ENCODE data around the gene RBKS.
A peak's percentile ranks its signal among the peaks of the same experiment; 100 is the strongest.

Gene RBKS

GRCh38 chr2:27829791-27830190 lies 60.4 kb downstream of the RBKS start:
- DNase-seq, result no peak

DNA sequence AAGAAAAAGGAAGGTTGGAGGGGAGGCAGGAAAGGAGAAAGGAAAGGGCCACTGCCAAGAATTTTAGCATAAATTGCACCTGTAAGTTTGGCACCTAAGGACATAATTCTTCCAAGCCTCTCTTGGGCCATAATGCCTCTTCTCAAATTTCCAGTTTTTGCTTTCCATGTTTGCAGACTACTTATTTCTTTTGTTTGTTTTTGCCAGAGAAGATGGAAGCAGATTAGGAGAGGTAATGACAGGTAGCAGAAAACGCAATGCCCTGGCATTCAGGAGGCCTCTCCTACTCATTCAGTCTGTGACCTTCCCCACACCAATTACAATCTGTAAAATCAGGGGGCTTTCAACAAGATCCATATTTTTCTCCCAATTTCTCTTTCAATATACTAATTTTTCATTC lies 61.9 kb downstream of the RBKS start:
- DNase-seq, result no peak

DNA sequence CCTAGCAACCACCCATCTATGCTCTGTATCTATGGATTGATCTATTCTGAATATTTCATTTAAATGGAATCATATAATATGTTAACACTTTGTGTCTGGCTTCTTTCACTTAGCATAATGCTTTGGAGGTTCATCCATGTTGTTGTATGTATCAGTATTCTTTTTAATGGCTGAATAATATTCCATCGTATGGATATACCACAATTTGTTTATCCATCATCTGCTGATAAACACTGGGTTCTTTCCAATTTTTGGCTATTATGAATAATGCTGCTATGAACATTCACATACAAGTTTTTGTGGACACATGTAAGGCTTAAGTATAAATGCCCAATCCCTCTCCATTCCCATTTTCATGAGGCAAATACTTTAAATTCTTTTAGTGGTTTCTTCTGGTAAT lies 65.8 kb downstream of the RBKS start:
- DNase-seq, result no peak

DNA sequence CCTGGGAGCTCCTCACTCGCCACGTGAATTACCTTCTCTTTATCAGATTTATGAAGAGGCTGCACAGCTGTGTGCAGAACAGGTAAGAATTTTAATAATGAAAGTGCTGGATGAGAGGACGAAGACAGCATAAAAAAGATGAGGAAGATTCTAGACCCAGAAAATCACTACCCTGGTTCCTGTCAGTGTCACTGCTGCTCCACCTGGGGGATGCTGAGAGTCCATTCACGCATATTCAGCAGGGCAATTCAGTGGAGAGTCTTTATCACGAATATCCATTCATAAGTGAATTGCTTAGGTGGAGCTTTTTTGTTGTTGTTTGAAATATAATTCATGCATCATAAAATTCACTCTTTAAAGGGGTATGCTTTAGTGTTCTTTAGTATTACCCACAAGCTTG lies 66.6 kb downstream of the RBKS start:
- DNase-seq, result no peak

DNA sequence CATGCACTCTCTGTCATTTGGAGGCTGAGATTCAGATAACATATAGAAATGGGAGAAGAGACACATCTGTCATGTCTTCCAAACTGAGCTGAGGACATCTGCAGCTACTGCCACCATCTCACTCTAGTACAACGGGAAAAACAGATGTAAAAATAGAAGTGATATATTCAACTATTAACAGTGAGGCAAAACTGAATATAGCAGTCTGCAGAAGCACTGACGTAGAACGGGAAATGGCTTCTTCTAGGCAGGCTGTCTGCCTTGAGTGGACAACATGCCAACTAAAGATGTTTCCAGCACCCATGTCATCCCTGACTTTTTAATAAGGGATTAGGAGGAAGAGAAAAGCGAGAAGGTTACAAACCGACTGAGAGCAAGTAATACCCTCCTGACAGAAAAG lies 67.1 kb downstream of the RBKS start:
- no peak for DNase-seq

- no peak for DNase-seq
Observed at GRCh38 chr2:27822049-27822448, 68.1 kb downstream of the RBKS start.

- no peak for DNase-seq
Observed at GRCh38 chr2:27815860-27816438, 74.2 kb downstream of the RBKS start.

GRCh38 chr2:27814758-27815157 lies 75.4 kb downstream of the RBKS start:
- no peak for DNase-seq

GRCh38 chr2:27811768-27812167 lies 78.4 kb downstream of the RBKS start:
- DNase-seq, result no peak

DNA sequence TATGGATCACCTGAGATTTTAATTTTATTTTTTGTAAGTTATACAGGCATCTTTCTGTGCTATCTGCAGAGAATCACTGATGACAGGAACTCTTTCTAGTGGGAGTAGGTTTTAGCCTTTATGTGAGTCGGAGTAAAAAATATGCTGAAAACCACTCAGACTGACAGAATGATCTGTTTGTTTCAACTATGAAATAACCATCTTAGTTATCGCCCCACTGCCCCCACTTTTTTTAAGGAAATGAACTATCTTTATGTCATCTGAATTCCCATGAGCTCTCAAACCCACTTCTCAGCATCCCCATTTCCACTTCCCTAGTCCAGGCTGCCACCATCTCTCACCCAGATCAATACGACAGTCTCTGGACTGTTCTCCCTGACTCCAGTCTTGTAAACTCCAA lies 79.7 kb downstream of the RBKS start:
- DNase-seq, result no peak

DNA sequence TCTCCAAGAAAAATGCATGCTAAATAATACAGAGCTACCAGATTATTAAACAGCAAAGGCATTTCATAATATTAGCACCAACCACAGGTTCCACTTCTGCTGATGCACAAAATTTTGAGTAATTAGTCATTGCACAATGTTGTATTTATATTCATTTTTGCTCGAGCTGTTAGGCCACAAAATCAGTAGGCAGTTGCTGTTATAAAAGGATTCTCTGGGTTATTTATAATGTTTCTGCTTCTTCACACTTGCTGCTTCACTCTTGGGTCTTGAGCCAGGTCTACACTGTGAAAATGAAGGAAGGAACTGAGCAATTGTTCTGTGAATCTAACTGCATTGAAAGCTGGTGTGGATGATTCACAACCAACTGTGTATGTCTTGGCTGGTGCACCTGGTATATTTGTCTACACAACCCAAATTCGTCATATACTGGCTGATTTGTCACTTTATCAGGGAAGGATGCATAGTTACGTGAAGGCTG lies 80.4 kb downstream of the RBKS start:
- no peak for DNase-seq

DNA sequence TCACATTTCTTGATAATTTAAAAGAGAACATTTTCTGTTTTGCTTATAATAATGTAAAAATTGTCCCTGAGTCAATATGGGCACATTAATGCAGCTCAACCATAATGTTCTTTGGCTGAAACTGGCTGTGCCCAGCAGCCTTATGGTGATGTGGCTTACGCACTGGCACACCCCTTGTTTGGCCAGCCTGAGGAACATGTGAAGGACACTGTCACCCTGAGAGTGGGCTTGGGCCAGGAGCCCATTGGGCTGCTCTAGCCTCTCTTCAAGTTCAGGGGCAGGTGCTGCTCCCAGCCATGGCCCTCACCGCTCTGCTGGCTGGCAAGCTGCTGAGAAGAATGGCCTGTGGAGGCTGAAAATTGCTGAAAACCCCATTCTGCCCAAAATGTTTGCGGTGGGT lies 81.2 kb downstream of the RBKS start:
- DNase-seq, result no peak

- no peak for DNase-seq
Observed at GRCh38 chr2:27808418-27808817, 81.8 kb downstream of the RBKS start.

- DNase-seq, result peak in 1 of 5 experiments; percentile 2
Observed at GRCh38 chr2:27807476-27807875, 82.7 kb downstream of the RBKS start.

DNA sequence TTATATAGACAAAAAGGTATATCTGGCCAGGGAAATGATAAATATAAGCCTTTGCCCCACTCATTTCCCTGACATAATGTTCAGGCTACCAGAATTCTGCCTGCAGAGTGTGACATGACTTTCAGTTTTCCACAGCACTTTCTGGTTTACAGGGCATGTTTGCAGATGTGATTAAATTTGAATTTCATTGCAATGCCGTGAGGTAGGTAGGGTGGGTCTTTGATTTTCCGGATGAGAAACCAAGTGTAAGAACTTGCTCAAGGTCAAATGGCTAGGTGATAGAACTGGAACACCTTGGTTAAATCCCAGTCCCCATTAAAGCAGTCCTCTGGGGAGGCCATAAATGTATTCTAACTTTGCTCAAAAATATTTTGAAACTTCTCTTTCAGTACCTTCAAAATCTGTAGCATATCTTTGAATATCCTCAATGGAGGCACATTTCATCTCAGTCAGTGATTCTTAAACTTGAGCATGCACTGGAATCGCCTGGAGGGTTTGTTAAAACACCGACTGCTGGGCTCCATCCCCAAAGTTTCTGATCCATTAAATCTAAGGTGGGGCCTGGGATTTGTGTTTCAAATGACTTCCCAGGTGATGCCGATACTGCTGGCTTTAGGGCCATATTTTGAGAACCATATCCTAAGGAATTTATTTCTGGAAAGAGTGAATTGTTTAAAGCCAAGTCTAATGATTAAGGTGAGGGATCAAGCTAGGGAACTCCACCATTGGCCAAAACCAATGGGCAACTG lies 83.7 kb downstream of the RBKS start:
- no peak for DNase-seq

GRCh38 chr2:27805180-27805579 lies 85.0 kb downstream of the RBKS start:
- DNase-seq, result no peak

- DNase-seq, result no peak
Observed at GRCh38 chr2:27804146-27804545, 86.0 kb downstream of the RBKS start.

DNA sequence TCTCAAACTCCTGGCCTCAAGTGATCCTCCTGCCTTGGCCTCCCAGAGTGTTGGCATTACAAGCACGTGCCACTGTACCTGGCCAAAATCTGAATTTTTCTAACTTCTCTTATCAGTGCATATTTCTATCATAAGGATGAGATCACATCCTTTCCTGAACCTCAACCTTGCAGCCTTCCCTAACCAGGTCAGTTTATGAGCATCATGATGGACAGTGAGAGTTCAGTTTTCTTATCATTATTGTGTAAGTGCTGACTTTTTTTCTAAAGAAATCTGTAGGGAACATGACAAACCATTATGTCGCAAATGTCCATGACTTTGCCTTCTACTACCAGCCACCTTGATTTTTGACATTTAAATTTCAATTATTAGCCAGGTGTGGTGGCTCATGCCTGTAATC lies 87.1 kb downstream of the RBKS start:
- DNase-seq, result no peak

DNA sequence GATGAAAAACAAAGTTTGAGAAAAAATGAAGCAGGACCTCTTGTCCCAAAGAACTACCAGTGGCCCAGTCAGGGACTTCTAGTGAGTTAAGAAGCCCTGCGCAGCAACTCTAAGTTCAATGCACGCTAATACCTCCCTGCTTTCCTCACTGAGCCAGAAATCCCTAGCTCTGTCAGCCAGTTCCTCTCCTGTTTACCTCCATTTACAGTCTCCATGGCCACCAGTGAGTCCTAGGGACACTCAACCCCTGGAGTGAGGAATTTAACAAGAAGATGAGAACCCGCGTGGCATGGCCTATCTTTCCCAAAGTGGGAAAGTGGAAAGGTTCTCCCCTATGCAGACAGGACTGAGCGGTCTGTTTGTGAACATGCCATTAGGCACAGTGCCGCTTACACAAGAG lies 87.6 kb downstream of the RBKS start:
- no peak for DNase-seq

- DNase-seq, result no peak
Observed at GRCh38 chr2:27800856-27801255, 89.3 kb downstream of the RBKS start.

DNA sequence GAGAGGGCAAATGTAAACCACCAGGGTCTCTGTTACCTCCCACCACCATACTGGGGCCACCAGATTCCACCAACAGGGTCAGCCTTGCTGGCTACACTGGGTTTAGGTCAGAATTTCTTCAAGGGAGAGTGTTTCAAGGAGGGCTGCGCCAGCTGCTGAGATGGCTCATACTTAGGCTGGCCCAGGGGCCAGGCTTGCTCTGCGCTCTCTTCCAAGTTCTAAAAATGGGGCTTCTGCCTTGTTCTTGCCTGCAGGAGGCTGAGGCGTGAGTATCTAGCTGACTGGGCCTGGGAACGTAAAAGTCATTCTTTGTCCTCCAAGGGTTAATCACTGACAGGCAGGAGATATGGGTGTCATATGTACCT lies 90.6 kb downstream of the RBKS start:
- DNase-seq, result no peak

DNA sequence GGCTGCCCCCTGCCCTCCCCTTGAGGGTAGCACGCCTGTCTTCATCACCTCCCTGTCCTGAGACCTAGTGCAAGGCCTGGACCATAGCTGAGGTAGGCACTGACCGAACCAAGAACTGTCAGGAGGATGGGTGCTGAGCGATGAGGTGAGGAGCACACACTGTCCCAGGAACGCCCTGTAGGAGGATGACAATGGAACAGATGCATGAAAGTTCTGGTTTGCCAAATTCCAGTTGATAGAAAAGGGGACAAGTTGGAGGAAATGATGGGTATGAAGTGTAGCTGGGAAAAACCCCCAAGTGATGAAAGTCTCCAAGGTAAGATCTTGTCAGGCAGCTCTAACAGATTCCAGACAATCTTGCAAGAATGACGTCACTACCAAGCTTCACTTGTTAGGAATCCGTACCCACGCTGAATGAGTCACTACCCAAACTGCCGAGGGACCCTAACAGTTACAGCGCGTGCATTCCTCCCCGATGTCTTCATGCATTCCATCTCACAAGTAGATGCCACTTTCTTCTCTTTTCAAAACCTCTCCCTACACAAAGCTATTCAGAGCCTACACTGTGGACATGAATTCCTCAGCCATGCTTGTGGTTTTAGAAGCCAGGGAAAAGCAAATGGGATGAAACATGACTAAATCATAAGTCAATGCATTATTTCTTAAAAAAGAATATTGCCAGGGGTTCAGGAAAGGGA lies 91.1 kb downstream of the RBKS start:
- DNase-seq, result no peak

DNA sequence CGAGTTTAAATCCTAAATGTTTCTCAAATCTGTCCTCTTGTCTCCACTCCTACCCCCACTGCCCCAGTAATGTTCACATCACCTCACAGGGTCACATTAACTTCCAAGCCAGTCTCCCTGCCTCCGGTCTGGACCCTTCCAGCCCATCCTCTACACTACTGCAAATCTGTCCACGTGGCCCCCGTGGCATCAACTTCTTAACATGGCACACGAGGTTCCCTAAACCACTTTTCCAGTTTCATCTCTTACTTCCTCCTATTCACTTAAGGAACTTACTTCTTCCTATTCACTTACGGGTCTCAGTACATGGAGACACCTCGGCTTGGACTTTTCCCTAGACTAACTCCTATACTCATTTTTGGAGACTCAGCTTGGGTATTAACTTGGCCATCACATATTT lies 91.7 kb downstream of the RBKS start:
- DNase-seq, result no peak

DNA sequence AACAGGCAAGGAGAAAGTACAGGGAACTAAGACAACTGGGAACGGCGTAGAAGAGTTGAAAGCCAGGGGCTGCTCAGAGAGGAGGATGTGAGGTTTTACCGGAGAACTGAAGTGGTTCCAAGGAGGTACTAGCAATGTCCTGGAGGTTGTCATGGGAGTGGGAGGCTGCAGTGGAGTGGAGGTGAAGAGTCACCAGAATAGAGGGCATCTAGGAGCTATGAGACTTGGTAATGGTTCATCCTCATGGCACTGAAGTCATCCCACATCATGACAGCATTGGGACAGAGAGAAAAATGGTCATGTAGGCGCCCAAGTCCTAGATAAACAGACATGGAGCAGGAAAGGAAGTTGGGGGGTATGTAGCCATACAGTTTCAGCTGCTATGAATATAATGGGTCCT lies 92.3 kb downstream of the RBKS start:
- no peak for DNase-seq

Data from T-helper 2 cell (primary cell).